Activated T-helper 2 cell treated with anti-CD3 and anti-CD28 coated beads, Interferon-gamma antibody, Interleukin-2, Interleukin-4, amounts not matched to agents 10 μg/mL and 5 μg/mL and 100 μg/mL, durations not matched to agents 14 hours and 24 hours and 36 hours (primary cell): ENCODE data around the gene APOL4. TPM values are rescaled to one million over a fixed set of nuclear protein-coding genes. Genes with fewer than 3 reads are reported as not detected.
"Not testable (repeated sequence)": the region's sequence is repeated elsewhere in the genome, so short reads cannot be mapped to it uniquely, and the experiment has no call there.

Experiments
- DNase-seq: peaks from one replicate; pipeline ENCODE4 v3.0.0; 2021; ENCODE audit warnings: low spot score
- H3K27ac Mint-ChIP-seq: one replicate; pipeline ENCODE4 v1.8.0; 2021; ENCODE audit warnings: mixed read lengths
- H3K27me3 Mint-ChIP-seq: one replicate; pipeline ENCODE4 v1.8.0; 2021; ENCODE audit warnings: low read depth, mixed read lengths
- H3K36me3 Mint-ChIP-seq: one replicate; pipeline ENCODE4 v1.8.0; 2021; ENCODE audit warnings: low read depth, mixed read lengths
- H3K4me1 Mint-ChIP-seq: one replicate; pipeline ENCODE4 v1.8.0; 2021; ENCODE audit warnings: low read depth, mixed read lengths
- H3K4me3 Mint-ChIP-seq: one replicate; pipeline ENCODE4 v1.8.0; 2021; ENCODE audit warnings: low read depth, mild to moderate bottlenecking, moderate library complexity, mixed read lengths
- H3K9me3 Mint-ChIP-seq: one replicate; pipeline ENCODE4 v1.8.0; 2021; ENCODE audit warnings: mixed read lengths
- intact Hi-C: fragments of 100-400 bp; cut with micrococcal nuclease; formaldehyde crosslinking; loops from one replicate; pipeline ENCODE4 v1.15.1; 2023
- total RNA-seq: library from RNA; stranded (reverse); gene quantifications from 2 replicates; pipeline ENCODE4 v1.2.3, GENCODE V29; 2022

Gene APOL4
- total RNA-seq, 1 donor from 2014 or later = 0.52 TPM

- H3K27ac Mint-ChIP-seq = peak overlapping the region; percentile 93
- peaks cover 59% of the 10 kb centered on the region for H3K36me3 Mint-ChIP-seq
- peaks cover 16% of the 10 kb centered on the region for H3K9me3 Mint-ChIP-seq
- H3K4me1 Mint-ChIP-seq = peaks cover 42% of the 10 kb centered on the region
- intact Hi-C loops = loop anchor here (2.0 kb wide), 3 partner anchors 39 to 589 kb away; partner anchors contain the start of genes APOL3 and APOL6
- peak overlapping the region; percentile 95 for H3K4me3 Mint-ChIP-seq
- no peaks in the 10 kb centered on the region for H3K27me3 Mint-ChIP-seq
- no peak for DNase-seq
Observed at GRCh38 chr22:36237462-36238372, 36.1 kb upstream of the APOL4 start.

GRCh38 chr22:36236388-36237319, 35.0 kb upstream of the APOL4 start:
- intact Hi-C loops = no loop called here

GRCh38 chr22:36235585-36235984, 34.0 kb upstream of the APOL4 start:
- intact Hi-C loops = no loop called here
- Mint-ChIP-seq H3K4me3 (peak overlapping the region; percentile 54), H3K9me3 (peaks cover 11% of the 10 kb centered on the region), H3K27ac (peak overlapping the region; percentile 54), H3K27me3 (no peaks in the 10 kb centered on the region), H3K36me3 (peaks cover 80% of the 10 kb centered on the region), H3K4me1 (peaks cover 44% of the 10 kb centered on the region)
- no peak for DNase-seq

More at GRCh38 chr22:36236388-36237319, 35.0 kb upstream of the APOL4 start:
- Mint-ChIP-seq H3K27ac (no peak overlapping the region), H3K4me1 (peaks cover 42% of the 10 kb centered on the region), H3K4me3 (peak overlapping the region; percentile 54), H3K36me3 (peaks cover 70% of the 10 kb centered on the region), H3K27me3 (no peaks in the 10 kb centered on the region), H3K9me3 (peaks cover 11% of the 10 kb centered on the region)
- no peak for DNase-seq

- intact Hi-C loops = no loop called here
- Mint-ChIP-seq H3K27ac (peak overlapping the region; percentile 34), H3K4me3 (peak overlapping the region; percentile 54), H3K36me3 (peaks cover 87% of the 10 kb centered on the region), H3K9me3 (peaks cover 11% of the 10 kb centered on the region), H3K27me3 (no peaks in the 10 kb centered on the region), H3K4me1 (peaks cover 43% of the 10 kb centered on the region)
- DNase-seq = no peak
Observed at GRCh38 chr22:36234919-36235318, 33.3 kb upstream of the APOL4 start.

- intact Hi-C loops = no loop called here
- Mint-ChIP-seq H3K27me3 (no peaks in the 10 kb centered on the region), H3K27ac (peak overlapping the region; percentile 42), H3K9me3 (peaks cover 11% of the 10 kb centered on the region), H3K4me3 (no peak overlapping the region), H3K36me3 (peaks cover 90% of the 10 kb centered on the region), H3K4me1 (peaks cover 39% of the 10 kb centered on the region)
- DNase-seq = no peak
Observed at GRCh38 chr22:36234213-36234612, 32.6 kb upstream of the APOL4 start.

GRCh38 chr22:36233796-36234195, 32.2 kb upstream of the APOL4 start:
- intact Hi-C loops = no loop called here

DNA sequence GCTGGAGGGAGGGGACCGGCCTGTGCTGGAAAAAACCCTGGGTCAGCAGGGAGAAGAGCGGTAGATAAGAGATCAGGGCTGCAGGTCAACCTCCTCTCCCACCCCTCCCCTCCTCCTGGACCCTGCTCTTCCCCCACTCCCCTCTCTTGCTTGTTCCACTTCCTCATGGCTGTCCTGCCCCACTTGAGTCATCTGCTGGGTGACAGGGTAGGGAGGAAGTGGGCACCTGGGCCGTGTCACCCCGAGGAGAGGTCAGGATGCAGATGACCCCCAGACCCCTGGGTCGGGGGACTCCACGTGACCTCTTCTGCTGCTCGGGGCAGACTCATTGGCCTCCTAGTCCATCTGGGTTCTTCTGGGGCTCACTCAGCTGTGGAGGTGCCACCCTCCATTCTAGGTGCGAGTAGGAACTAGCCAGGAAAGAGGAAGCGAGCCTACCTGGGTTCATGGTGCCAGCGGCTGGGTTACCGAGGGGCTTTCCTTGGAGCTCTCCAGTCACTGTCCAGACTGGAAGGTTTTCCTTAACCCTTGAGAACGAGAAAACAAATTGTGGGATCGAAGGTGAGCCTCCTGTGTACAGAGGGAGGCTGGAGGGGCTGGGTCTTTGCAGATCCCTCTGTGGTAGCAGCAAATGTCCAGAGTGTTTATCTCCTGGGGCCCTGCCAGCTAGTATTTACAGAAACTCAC, 31.2 kb upstream of the APOL4 start:
- peaks cover 97% of the 10 kb centered on the region for H3K36me3 Mint-ChIP-seq
- DNase-seq = no peak
- H3K27ac Mint-ChIP-seq = peak overlapping the region; percentile 50
- H3K9me3 Mint-ChIP-seq = peaks cover 11% of the 10 kb centered on the region
- H3K4me3 Mint-ChIP-seq = no peak overlapping the region
- no peaks in the 10 kb centered on the region for H3K27me3 Mint-ChIP-seq
- peaks cover 34% of the 10 kb centered on the region for H3K4me1 Mint-ChIP-seq
- intact Hi-C loops = no loop called here

More at GRCh38 chr22:36233796-36234195, 32.2 kb upstream of the APOL4 start:
- Mint-ChIP-seq H3K4me3 (no peak overlapping the region), H3K4me1 (peaks cover 39% of the 10 kb centered on the region), H3K9me3 (peaks cover 11% of the 10 kb centered on the region), H3K27ac (no peak overlapping the region), H3K36me3 (peaks cover 92% of the 10 kb centered on the region), H3K27me3 (no peaks in the 10 kb centered on the region)
- DNase-seq = no peak

DNA sequence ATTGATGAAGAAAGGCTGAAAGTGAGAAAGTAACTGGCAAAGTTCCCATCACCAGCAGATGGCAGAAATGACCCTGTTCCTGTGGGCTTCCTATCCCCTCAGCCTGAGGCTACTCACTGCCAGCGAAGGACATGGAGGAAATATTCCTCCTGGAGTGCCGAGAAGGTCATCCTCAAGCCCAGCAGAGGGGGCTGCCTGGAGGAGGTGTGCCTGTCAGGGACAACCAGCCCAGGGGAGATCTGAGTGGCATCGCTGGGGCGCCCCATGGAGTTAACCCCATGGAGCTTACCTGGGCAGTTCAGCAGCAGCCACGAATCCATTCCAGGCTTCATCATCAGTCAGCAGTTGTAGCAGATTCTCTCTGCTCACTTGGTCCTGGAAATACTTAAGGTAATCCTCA, 29.4 kb upstream of the APOL4 start:
- peaks cover 96% of the 10 kb centered on the region for H3K36me3 Mint-ChIP-seq
- H3K27me3 Mint-ChIP-seq, intact Hi-C loops, H3K4me3 Mint-ChIP-seq, DNase-seq, H3K9me3 Mint-ChIP-seq: not testable (repeated sequence)
- H3K27ac Mint-ChIP-seq = peak overlapping the region; percentile 0
- H3K4me1 Mint-ChIP-seq = peaks cover 26% of the 10 kb centered on the region

GRCh38 chr22:36229649-36230048, 28.0 kb upstream of the APOL4 start:
- H3K36me3 Mint-ChIP-seq = peaks cover 89% of the 10 kb centered on the region
- H3K27ac Mint-ChIP-seq = not testable (repeated sequence)

GRCh38 chr22:36228944-36229343, 27.3 kb upstream of the APOL4 start:
- no peaks in the 10 kb centered on the region for H3K27me3 Mint-ChIP-seq
- H3K4me1 Mint-ChIP-seq = peaks cover 6% of the 10 kb centered on the region
- peaks cover 83% of the 10 kb centered on the region for H3K36me3 Mint-ChIP-seq
- intact Hi-C loops = no loop called here
- no peak for DNase-seq
- no peaks in the 10 kb centered on the region for H3K9me3 Mint-ChIP-seq
- no peak overlapping the region for H3K27ac Mint-ChIP-seq
- H3K4me3 Mint-ChIP-seq = no peak overlapping the region

More at GRCh38 chr22:36229649-36230048, 28.0 kb upstream of the APOL4 start:
- H3K27me3 Mint-ChIP-seq, DNase-seq, H3K4me3 Mint-ChIP-seq, H3K9me3 Mint-ChIP-seq, intact Hi-C loops: not testable (repeated sequence)
- peaks cover 12% of the 10 kb centered on the region for H3K4me1 Mint-ChIP-seq

GRCh38 chr22:36228369-36228768, 26.8 kb upstream of the APOL4 start:
- H3K27me3 Mint-ChIP-seq, intact Hi-C loops, H3K4me3 Mint-ChIP-seq, DNase-seq, H3K4me1 Mint-ChIP-seq, H3K9me3 Mint-ChIP-seq, H3K27ac Mint-ChIP-seq: not testable (repeated sequence)
- peaks cover 77% of the 10 kb centered on the region for H3K36me3 Mint-ChIP-seq

DNA sequence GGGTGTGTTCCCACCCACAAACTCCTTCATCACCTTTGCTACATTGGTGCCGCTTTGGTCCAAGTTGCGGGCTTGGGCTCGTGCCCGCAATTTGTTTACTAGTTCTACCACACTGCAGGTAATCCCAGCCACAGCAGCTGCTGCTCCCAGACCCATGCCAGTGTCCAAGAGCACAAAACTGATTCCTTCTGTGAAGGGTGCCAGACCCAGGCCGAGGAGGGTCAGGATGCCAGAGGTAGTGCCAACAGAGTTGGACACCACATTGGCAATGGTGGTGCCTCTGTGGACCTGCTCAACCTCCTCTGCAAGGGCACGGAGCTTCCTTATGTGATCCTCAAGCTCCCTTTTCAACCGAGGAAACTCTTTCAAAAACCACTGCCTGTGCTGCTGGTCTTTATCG, 26.2 kb upstream of the APOL4 start:
- Mint-ChIP-seq H3K4me1 (peaks cover 4% of the 10 kb centered on the region), H3K4me3 (no peak overlapping the region), H3K27ac (no peak overlapping the region), H3K36me3 (peaks cover 72% of the 10 kb centered on the region), H3K27me3 (no peaks in the 10 kb centered on the region), H3K9me3 (no peaks in the 10 kb centered on the region)
- DNase-seq = no peak
- intact Hi-C loops = no loop called here
